Measurements from ENCODE around the gene PTGER4.
"Not testable (repeated sequence)": the region's sequence is repeated elsewhere in the genome, so short reads cannot be mapped to it uniquely, and the experiment has no call there.

Gene PTGER4

GRCh38 chr5:40689438-40689837 is 9.7 kb downstream of the PTGER4 start:
- DNase-seq (ENCODE audit: low spot score), result peak; percentile 76

- no peak for DNase-seq (ENCODE audit: low spot score)
Measured at GRCh38 chr5:40690267-40690666, 10.6 kb downstream of the PTGER4 start.

- no peak for DNase-seq (ENCODE audit: low spot score)
Measured at GRCh38 chr5:40691894-40692293, 12.2 kb downstream of the PTGER4 start.

GRCh38 chr5:40694433-40694832 is 14.7 kb downstream of the PTGER4 start:
- no peak for DNase-seq (ENCODE audit: low spot score)

GRCh38 chr5:40700116-40700782 is 20.5 kb downstream of the PTGER4 start:
- no peak for DNase-seq (ENCODE audit: low spot score)

- DNase-seq (ENCODE audit: low spot score), result not testable (repeated sequence)
Measured at GRCh38 chr5:40702027-40702426, 22.3 kb downstream of the PTGER4 start.

GRCh38 chr5:40705484-40705883 is 25.8 kb downstream of the PTGER4 start:
- not testable (repeated sequence) for DNase-seq (ENCODE audit: low spot score)

GRCh38 chr5:40710575-40710974 is 30.9 kb downstream of the PTGER4 start:
- DNase-seq (ENCODE audit: low spot score), result not testable (repeated sequence)

GRCh38 chr5:40714001-40714400 is 34.3 kb downstream of the PTGER4 start:
- DNase-seq (ENCODE audit: low spot score), result no peak

- no peak for DNase-seq (ENCODE audit: low spot score)
Measured at GRCh38 chr5:40716000-40716399, 36.3 kb downstream of the PTGER4 start.

GRCh38 chr5:40716590-40716989 is 36.9 kb downstream of the PTGER4 start:
- no peak for DNase-seq (ENCODE audit: low spot score)

- DNase-seq (ENCODE audit: low spot score), result no peak
Measured at GRCh38 chr5:40717281-40717680, 37.6 kb downstream of the PTGER4 start.

GRCh38 chr5:40720069-40720468 is 40.4 kb downstream of the PTGER4 start:
- no peak for DNase-seq (ENCODE audit: low spot score)

GRCh38 chr5:40722497-40722911 is 42.8 kb downstream of the PTGER4 start:
- not testable (repeated sequence) for DNase-seq (ENCODE audit: low spot score)

- DNase-seq (ENCODE audit: low spot score), result no peak
Measured at GRCh38 chr5:40733434-40733833, 53.7 kb downstream of the PTGER4 start.

- no peak for DNase-seq (ENCODE audit: low spot score)
Measured at GRCh38 chr5:40733879-40734563, 54.3 kb downstream of the PTGER4 start.

- DNase-seq (ENCODE audit: low spot score), result no peak
Measured at GRCh38 chr5:40734986-40735385, 55.3 kb downstream of the PTGER4 start.

GRCh38 chr5:40735609-40736008 is 55.9 kb downstream of the PTGER4 start:
- DNase-seq (ENCODE audit: low spot score), result no peak

- peak; percentile 69 for DNase-seq (ENCODE audit: low spot score)
Measured at GRCh38 chr5:40736103-40736875, 56.6 kb downstream of the PTGER4 start.

- no peak for DNase-seq (ENCODE audit: low spot score)
Measured at GRCh38 chr5:40738502-40738901, 58.8 kb downstream of the PTGER4 start.

Data from CD4-positive, alpha-beta T cell treated with Interleukin-15 for 4 hours (primary cell).